Adrenal gland (tissue), 12 donors: ENCODE data around the gene KRT1. TPM values are rescaled to one million over a fixed set of nuclear protein-coding genes. Genes with fewer than 3 reads are reported as not detected.
"Not testable (repeated sequence)": the region's sequence is repeated elsewhere in the genome, so short reads cannot be mapped to it uniquely, and the experiment has no call there.

Source experiments
- DNase-seq, 7 donors: peaks; one replicate each; pipeline ENCODE4 v3.0.0-alpha.2; 2019 to 2020
- H3K27ac ChIP-seq, 5 donors: fragments of 200-600 bp; sonication (generic) in 4 of 5; 1 replicate in 3 of 5; 2 replicates in 2 of 5; pipeline versions ENCODE4 v1.5.1 to v1.8.0; 2016 to 2020; ENCODE audit warnings: mild to moderate bottlenecking in 1 of 5
- H3K27me3 ChIP-seq: fragments of 200-600 bp; 2 replicates; pipeline ENCODE4 v1.8.0; 2021
- H3K36me3 ChIP-seq, 2 donors: fragments of 200-600 bp; replicated peaks in 1 of 2; 1 replicate in 1 of 2; 2 replicates in 1 of 2; pipeline versions ENCODE4 v1.5.1 to v1.8.0; 2018 to 2022
- H3K4me1 ChIP-seq, 2 donors: fragments of 200-600 bp; replicated peaks in 1 of 2; 1 replicate in 1 of 2; 2 replicates in 1 of 2; pipeline versions ENCODE4 v1.5.1 to v1.8.0; 2018 to 2021
- H3K4me3 ChIP-seq, 4 donors: fragments of 200-600 bp; sonication (generic) in 3 of 4; one replicate each; pipeline ENCODE4 v1.5.1; 2016 to 2018
- H3K9me3 ChIP-seq, 3 donors: fragments of 200-600 bp; sonication (generic) in 1 of 3; replicated peaks in 1 of 3; 1 replicate in 2 of 3; 2 replicates in 1 of 3; pipeline versions ENCODE4 v1.5.1 to v1.8.0; 2016 to 2021
- POLR2A ChIP-seq, 2 donors: fragments of 450-650 bp; IDR thresholded peaks; one replicate each; pipeline ENCODE4 v1.6.1; 2017; ENCODE audit warnings: antibody characterized with exemption in 2 of 2, mild to moderate bottlenecking in 2 of 2, moderate library complexity in 1 of 2
- WGBS, 4 donors: extraction: QIAGEN DNeasy Blood & Tissue Kit in 2 of 4; methylation state at CpG; one replicate each; pipeline versions ENCODE4 v1.1.5 to v1.1.7; 2013 to 2017; 5-methylcytosine and 5-hydroxymethylcytosine counted together
- intact Hi-C, 2 donors: fragments of 100-400 bp; cut with DNase I; formaldehyde crosslinking; loops; one replicate each; pipeline versions ENCODE4 v1.14.1 to v1.15.0; 2022 to 2023
- polyA plus RNA-seq, 3 donors: library from polyadenylated mRNA; stranded (reverse); fragments of 200-250 nt in 2 of 3; fragments of 350-450 nt in 1 of 3; fragmentation: Illumina TruSeq in 1 of 3; extraction: RNeasy Lipid Tissue Mini Kit (QIAGEN cat#74804) in 1 of 3; gene quantifications; one replicate each; pipeline ENCODE4 v1.2.3, GENCODE V29; 2013 to 2014
- total RNA-seq, 9 donors: library from RNA; depleted of rRNA in 4 of 9; stranded (reverse); fragments of >200 nt in 4 of 9; fragments of 120-200 nt in 1 of 9; fragmentation: NEBNext Ultra II Directional in 1 of 9; extraction: Animal tissue kit (Norgen Biotek cat#: 25700) in 1 of 9; gene quantifications; one replicate each; pipeline versions ENCODE4 v1.1.0 to v1.2.4, GENCODE V29; 2013 to 2023
- TF ChIP-seq, protein P1 (sequence below), 6 experiments: fragments of 450-650 bp in 4 of 6; fragments of 200-600 bp in 2 of 6; sonication (generic) in 1 of 6; IDR thresholded peaks; 1 replicate in 5 of 6; 2 replicates in 1 of 6; pipeline versions ENCODE4 v1.5.1 to v1.8.0; 2016 to 2021; ENCODE audit warnings: antibody characterized with exemption in 6 of 6, mild to moderate bottlenecking in 2 of 6, moderate library complexity in 1 of 6
- donor health status: healthy with polysubstance abuse.
- donor health status: Bipolar disorder and iron deficiency.
- donor health status: DM: yes; HTN: yes; CAD: no.
- donor health status: DM: no; HTN: no; CAD: no.
- donor health status: DM: no; HTN: no; CAD: no.
- donor health status: DM: yes; HTN: yes; CAD: no.

Gene KRT1
- total and polyA plus RNA-seq, 12 donors = 0.08 to 0.67 TPM; not detected in 10

DNA sequence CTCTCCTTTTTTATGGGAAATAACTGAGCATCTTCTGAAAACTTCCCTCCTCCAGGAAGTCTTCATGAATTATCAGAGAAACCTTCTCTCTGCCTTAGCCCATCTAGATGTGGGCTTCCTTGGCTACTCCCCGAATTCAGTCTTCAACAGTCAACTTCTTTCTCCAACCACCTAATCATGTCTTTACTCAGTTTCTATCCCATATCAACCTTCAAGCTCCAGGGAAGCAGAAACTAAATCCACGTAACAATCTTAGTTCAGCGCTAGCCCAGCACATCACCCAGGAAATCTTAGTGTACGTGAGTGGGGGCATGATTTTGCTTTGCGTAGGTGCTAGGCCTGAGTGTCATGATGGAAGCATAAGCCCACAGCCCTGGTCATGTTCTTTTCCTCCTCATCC, 35.9 kb upstream of the KRT1 start:
- intact Hi-C loops = no loop called here
- DNase-seq = no peak
- Histone ChIP-seq H3K36me3 (no peaks in the 10 kb centered on the region), H3K27ac (no peak overlapping the region), H3K4me3 (no peak overlapping the region), H3K9me3 (no peaks in the 10 kb centered on the region), H3K27me3 (peaks cover 25% of the 10 kb centered on the region), H3K4me1 (no peaks in the 10 kb centered on the region)
- WGBS, 4 donors = 82 to 91% (median 88%) methylated on average over 5 of the region's 5 CpGs
- TF ChIP-seq, protein P1, sequence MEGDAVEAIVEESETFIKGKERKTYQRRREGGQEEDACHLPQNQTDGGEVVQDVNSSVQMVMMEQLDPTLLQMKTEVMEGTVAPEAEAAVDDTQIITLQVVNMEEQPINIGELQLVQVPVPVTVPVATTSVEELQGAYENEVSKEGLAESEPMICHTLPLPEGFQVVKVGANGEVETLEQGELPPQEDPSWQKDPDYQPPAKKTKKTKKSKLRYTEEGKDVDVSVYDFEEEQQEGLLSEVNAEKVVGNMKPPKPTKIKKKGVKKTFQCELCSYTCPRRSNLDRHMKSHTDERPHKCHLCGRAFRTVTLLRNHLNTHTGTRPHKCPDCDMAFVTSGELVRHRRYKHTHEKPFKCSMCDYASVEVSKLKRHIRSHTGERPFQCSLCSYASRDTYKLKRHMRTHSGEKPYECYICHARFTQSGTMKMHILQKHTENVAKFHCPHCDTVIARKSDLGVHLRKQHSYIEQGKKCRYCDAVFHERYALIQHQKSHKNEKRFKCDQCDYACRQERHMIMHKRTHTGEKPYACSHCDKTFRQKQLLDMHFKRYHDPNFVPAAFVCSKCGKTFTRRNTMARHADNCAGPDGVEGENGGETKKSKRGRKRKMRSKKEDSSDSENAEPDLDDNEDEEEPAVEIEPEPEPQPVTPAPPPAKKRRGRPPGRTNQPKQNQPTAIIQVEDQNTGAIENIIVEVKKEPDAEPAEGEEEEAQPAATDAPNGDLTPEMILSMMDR (IDR thresholded peaks at IDR 0.05) = no peak
- TF ChIP-seq POLR2A (IDR thresholded peaks at IDR 0.05) = no peak

DNA sequence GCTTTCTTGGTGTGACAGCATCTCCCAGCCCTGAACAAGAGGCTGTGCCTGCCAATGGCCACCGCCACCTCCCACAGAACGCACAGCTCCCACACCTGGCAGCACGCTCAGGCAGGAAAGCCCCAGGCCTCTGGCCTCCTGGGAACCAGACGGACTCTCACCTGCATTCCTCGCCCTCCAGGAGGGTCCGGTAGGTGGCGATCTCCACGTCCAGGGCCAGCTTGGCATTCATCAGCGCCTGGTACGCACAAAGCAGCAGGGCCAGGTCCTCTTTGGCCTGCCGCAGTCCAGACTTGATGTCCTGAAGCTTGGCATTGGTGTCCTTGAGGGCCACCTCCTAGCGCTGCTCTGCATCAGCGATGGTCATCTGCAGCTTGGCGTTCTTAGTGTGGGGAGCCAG, 35.2 kb upstream of the KRT1 start:
- Histone ChIP-seq H3K27me3 (peaks cover 25% of the 10 kb centered on the region), H3K4me3 (no peak overlapping the region), H3K36me3 (no peaks in the 10 kb centered on the region), H3K4me1 (no peaks in the 10 kb centered on the region), H3K27ac (no peak overlapping the region), H3K9me3 (no peaks in the 10 kb centered on the region)
- intact Hi-C loops = no loop called here
- WGBS, 4 donors = 76 to 80% (median 78%) methylated on average over 7 to 14 of the region's 14 CpGs; no CpG with 5 or more reads in 1 of the 4 donors
- TF ChIP-seq POLR2A (IDR thresholded peaks at IDR 0.05) = no peak
- TF ChIP-seq, protein P1 (IDR thresholded peaks at IDR 0.05) = no peak
- no peak for DNase-seq

DNA sequence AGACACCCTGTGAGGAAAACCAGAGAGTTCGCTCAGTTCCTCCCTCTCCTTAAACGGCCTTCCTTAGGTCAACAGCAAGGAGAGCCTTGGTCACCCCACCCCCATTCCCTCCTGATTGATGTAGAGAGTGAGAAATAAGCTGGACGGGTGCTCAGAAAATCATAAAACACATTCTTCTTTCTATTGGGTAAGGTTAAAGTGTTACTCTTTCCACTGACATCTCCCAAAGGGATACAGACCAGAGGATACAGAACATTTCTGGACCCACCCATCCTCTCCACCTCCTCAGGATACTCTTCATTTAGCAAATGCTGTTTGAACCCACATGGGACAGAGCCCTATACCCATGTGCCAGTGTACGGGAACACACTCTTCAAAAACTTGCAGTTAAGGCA, 34.7 kb upstream of the KRT1 start:
- DNase-seq = no peak
- Histone ChIP-seq H3K27ac (no peak overlapping the region), H3K9me3 (no peaks in the 10 kb centered on the region), H3K36me3 (no peaks in the 10 kb centered on the region), H3K4me1 (no peaks in the 10 kb centered on the region), H3K27me3 (peaks cover 25% of the 10 kb centered on the region), H3K4me3 (no peak overlapping the region)
- no peak for TF ChIP-seq POLR2A (IDR thresholded peaks at IDR 0.05)
- TF ChIP-seq, protein P1 (IDR thresholded peaks at IDR 0.05) = no peak
- intact Hi-C loops = no loop called here
- 55 to 79% (median 73%) methylated on average over 4 of the region's 4 CpGs for WGBS, 4 donors

DNA sequence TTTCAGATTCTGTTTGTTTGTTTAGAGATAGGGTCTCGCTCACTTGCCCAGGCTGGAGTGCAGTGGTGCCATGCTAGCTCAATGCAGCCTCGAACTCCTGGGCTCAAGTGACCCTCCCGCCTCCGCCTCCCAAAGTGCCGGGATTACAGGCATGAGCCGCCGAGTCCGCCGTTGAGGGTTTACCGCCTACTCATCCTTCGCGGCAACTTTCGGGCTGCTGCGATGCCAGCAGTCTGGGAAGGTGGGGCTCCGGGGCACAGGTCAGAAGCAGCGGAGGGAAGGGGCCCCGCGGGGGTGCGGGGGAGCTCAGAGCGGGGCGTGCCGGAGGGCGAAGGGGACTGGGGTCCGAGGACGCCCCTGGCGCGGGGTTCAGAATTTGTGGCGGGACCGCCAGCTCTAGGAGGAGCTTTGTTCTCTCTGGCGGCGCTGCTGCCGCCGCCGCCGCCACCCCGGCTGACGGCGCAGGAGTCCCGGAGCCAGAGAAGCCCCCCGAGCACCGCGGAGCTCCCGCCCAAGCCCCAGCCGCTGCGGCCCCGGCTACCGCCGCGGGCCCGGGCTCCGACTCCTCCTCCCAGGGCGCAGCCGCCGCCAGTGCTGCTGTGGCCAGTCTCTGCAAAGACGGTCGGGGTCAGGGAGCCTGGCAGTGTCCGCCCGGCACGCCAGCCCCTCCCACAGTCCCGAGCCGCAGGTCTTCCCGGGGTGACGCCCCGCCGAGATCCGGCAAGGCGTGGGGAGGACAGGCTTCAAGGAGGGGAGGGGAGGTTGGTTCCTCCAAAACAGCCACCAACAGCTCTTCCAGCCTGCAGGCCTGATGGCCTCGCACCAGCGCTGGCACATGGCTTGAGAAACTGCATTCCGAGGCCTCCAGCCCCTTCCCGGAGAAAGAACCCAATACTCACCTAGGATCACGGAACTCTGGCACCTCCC, 34.0 kb upstream of the KRT1 start:
- TF ChIP-seq, protein P1 (IDR thresholded peaks at IDR 0.05) = no peak
- no peak for TF ChIP-seq POLR2A (IDR thresholded peaks at IDR 0.05)
- H3K9me3 ChIP-seq = no peaks in the 10 kb centered on the region
- WGBS, 4 donors = 4 to 47% (median 7%) methylated on average over 2 to 72 of the region's 72 CpGs
- intact Hi-C loops = no loop called here
- H3K36me3 ChIP-seq = no peaks in the 10 kb centered on the region
- no peak overlapping the region for H3K4me3 ChIP-seq
- H3K4me1 ChIP-seq = no peaks in the 10 kb centered on the region
- no peak for DNase-seq
- H3K27me3 ChIP-seq = peaks cover 25% of the 10 kb centered on the region
- no peak overlapping the region for H3K27ac ChIP-seq

DNA sequence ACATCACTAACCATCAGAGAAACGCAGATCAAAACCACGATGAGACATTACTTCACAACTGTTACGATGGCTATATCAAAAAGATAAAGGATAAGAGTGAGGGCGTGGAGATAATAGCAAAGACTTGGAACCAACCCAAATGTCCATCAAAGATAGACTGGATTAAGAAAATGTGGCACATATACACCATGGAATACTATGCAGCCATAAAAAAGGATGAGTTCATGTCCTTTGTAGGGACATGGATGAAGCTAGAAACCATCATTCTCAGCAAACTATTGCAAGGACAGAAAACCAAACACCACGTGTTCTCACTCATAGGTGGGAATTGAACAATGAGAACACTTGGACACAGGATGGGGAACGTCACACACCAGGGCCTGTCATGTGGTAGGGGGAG, 31.9 kb upstream of the KRT1 start:
- intact Hi-C loops, H3K4me1 ChIP-seq, H3K9me3 ChIP-seq, DNase-seq, H3K36me3 ChIP-seq, H3K4me3 ChIP-seq, H3K27ac ChIP-seq: not testable (repeated sequence)
- WGBS, 4 donors = 84 to 88% (median 86%) methylated on average over 6 of the region's 6 CpGs
- peaks cover 25% of the 10 kb centered on the region for H3K27me3 ChIP-seq
